Islet of Langerhans (tissue), 1 donor: Measurements from ENCODE around the gene PHRF1.

Experiments
- FAIRE-seq: peaks from one replicate; lab custom pipeline; 2011; peaks lifted over from hg19 to GRCh38; lab: Jason Lieb, UNC

PHRF1 gene

DNA sequence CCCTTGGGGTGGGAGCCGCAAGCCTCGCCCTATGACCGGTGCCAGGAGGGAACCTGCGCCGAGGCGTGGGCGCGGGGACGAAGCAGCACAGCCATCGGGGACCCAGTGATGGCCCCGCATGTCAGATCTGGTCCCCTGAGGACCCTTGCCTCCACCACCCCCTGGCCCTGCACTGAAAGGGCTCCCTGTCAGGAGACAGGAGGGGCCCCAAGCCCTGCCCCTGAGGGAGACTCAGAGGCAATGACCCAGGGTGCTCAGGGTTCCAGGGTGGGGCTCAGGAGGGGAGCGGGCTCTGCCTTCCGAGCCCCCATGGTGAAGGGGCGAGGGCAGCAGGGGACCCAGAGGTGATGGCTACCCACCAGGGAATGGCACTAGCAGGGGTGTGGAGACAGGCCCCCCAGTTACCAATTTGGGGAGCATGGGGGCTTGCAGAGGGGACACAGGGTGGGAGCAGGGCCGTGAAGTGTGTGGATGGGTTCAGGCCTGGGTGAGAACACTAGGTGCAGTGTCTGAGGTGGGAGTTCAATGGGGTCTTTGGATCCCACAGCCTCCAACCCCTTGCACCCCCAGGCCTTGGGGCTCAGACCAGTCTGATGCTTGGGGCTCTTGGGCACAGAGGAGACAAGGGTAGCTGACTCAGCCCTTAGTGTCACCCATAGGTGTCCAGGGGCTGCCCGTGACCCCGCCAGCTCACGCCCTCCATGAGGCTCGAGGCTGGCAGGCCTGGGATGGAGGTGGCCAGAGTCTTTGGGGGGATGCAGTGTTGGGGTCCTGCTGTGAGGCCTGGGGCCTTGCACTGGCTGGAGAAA, 38.4 kb upstream of the PHRF1 start:
- no peak for FAIRE-seq

DNA sequence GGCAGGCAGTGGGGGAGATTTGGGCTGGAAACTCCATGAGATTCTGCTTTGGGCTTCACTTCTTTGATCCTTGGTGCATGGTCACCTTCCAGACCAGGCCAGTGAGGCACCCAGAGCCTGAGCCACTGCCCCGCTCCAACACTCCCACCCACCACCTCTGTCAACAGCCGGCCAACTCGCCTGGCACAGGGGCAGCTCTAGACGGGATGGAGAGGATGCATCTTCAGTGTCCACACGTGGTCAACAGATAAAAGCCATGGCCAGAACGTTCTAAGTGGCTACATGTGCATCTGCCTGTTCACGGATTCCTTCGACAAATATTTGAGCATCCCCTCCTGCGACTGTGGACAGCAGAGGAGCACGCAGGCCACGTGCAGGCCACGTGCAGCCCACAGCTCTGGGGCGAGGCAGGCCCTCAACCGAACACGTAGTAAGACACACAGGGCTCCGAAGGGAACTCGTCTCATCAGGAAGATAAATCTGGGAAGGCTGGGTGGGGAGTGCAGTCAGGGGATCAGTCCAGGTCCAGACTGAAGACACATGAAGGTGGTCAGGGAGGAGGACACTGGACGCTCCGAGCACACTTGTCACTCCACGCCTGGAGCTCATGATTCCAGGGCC, 37.7 kb upstream of the PHRF1 start:
- no peak for FAIRE-seq

DNA sequence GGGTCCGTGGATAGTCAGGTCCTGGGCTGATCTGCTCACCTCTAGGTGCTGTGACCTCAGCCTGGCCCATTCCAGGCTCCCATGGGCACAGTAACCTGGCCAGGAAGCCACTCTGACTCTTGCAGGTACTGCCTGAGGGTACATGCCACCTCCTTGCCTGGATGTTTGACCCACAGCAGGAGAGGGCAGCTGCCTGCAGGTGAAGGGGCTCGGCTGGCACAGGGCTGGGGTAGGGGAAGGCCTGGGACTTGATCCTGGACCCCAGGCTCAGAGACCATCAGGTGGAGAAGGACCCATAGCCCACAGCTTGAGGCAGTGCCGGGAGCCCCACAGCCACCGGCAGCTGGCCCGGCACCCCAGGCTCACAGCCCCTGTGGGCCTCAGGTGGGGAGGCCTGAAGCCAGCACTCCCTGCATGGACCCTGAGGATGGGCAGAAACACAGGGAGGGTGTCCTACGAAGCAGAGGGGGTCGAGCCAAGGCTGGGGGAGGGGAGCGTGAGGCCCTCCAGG, 36.2 kb upstream of the PHRF1 start:
- FAIRE-seq = no peak

DNA sequence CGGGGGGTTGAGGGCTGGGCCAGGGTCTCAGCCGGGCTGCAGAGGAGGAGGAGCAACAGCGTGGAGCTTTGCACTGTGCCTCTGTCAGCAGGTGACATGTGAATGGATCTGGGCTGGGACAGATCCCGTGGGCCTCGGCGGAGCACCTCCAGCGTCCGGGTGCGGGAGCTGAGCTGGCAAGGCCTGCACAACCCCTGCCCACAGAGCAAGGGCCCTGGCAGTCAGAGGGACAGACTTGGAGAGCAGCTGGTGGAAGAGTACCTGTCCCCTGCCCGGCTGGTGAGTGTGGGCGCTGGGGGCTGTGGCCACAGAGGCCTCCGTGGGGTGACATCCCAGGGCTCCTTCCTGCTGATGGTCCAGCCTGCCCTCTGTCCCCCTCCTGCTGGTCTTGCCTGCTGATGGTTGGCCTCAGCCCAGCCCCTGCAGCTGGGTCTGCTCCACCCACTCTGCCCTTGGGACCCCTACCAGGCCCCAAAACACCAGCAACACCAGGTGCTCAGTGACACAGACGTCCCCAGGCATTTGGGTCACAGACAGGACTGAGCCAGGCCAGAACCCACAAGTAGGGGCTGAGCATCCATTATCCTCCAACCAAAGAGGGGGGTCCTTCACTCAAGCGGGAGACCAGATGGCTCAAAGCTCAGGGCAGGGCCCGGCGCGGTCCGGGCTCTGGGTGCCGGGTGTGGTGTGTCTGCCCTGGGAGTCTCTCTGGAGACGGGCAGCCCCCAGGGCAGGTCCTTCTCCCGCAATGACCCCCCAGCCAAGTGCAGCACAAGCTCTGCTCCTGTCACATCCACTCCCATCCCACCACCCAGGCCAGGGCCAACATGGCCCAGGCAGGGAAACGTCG, 35.5 kb upstream of the PHRF1 start:
- FAIRE-seq = no peak

DNA sequence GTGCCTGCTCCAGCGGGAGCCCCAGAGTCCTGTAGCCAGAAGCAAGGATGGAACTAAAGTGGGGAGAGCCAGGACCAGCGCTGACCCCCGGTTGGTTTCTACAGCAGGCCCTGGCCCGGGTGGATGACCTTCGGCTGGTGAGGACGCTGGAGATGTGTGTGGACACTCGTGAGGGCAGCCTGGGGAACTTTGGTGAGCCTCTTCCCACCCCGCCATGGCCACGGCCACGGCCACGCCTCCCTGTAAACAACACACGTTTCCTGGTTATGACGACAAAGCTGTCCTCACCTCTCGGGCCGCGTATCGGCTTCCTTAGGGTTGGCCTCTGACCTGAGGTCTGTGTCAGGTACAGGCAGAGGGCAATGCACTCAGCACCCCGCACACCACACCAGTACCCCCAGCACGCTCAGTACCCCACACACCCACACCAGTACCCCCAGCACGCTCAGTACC, 34.8 kb upstream of the PHRF1 start:
- no peak for FAIRE-seq

DNA sequence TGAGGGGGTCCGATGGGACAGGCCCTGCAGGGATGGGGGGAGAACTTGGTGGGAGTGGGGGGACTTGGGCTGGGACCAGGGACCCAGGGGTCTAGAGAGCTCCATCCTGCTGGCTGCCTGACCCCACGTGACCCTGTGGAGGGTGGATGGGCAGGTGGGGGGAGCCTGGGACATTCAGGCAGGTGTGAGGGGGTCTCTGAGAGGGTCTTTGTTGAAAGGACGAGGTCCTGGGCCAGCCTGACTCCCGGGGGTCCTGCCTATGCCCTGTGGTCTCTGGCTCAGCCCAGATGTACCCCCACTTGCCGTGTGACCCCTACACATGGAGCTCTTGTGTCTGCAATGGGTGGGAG, 31.5 kb upstream of the PHRF1 start:
- FAIRE-seq = no peak

DNA sequence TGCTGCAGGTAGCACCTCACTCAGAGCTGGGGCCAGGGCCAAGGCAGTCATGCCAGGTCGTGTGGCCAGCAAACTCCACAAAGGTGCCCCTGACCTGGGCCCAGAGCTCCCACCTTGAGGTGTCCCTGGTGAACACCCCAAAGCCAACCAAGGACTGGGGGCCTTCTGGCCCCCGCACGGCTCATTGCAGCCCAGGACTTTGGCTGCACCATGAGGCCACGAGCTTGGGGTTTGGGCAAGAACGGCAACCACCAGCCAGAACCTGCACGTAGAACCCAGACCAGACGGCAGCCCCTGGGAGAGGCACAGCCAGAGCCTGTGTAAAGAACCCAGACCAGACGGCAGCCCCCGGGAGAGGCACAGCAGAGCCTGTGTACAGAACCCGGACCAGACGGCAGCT, 31.1 kb upstream of the PHRF1 start:
- FAIRE-seq = no peak

DNA sequence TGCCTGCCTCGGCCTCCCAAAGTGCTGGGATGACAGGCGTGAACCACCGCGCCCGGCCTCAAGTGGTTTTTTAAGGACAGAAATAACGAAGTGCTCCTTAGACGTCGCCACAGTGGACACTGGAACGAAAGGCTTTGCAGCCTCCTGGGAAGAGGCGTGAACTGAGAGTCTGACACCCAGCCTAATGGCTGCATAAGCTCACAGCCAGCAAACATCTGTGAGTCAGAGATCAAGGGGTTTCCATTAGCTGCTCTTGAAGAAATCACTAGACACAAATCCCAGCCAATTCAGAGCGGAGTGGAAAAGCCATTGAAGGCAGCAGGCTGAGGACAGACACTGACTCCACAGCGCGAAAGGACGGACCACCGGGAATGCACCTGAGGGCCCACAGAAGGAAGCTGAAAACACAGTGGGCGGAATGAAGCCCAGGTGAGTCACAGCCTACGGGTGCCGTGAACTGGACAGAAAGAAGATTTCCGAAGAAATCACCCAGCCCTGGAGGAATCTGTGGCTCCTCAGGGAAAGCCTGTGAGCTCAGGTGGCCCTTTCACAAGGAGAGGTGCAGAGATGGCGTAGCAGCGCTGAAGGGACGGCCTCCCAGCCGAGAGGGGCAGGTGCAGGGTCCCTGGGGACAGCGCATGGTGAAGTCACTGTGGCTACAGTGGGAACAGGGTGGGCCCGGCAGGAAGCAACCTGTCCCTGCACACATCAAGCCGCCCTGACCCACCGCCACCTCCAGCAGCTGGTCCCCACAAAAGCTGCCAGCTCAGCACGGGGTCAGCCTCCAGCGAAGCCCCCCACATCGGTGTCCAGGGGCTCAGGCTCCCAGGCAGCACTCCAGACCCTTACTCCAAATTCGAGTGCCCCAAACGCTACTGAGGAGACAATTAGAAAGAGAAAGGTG, 27.3 kb upstream of the PHRF1 start:
- no peak for FAIRE-seq

DNA sequence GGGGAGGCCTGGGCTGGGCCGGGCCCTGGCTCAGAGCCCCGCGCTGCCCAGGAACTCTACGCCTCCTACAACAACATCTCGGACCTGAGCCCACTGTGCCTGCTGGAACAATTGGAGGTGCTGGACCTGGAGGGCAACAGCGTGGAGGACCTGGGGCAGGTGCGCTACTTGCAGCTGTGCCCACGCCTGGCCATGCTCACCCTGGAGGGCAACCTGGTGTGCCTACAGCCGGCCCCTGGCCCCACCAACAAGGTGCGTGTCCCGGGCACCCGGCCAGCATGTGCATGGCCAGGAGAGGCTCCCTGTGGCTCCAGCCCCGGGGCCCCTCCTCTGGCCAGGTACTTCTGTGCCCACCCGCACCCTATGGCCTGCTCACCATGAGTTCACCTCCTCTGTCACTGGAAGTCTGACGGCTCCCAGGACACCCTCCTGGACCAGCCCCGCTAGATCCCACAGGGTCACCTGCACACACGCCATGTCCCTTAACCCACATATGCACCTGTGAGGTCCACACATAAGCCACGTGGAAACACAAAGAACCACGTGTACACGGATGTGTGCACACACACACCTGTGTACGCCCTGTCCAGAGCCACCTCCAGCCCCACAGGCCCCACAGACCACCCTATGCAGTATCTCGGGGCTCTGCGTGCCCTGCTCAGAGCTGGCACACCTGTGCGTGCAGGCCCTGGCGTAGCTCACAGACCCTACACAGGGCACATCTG, 26.1 kb upstream of the PHRF1 start:
- FAIRE-seq = no peak

DNA sequence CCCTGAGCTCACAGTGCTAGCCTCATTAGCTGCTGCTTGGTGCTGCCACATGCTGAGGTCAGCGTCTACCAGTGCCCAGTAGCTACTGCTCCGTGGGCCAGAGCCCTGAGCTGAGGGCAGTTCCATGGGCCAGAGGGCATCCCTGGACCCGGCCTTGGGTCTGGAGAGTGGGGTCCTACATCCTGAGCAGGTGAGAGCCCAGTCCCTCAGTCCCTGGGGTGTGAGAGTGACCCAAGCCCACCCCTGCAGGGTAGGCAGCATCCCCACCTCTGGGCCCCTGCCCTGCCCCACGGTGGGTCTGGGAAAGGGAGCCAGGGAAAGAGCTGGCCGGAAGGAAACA, 25.6 kb upstream of the PHRF1 start:
- no peak for FAIRE-seq

DNA sequence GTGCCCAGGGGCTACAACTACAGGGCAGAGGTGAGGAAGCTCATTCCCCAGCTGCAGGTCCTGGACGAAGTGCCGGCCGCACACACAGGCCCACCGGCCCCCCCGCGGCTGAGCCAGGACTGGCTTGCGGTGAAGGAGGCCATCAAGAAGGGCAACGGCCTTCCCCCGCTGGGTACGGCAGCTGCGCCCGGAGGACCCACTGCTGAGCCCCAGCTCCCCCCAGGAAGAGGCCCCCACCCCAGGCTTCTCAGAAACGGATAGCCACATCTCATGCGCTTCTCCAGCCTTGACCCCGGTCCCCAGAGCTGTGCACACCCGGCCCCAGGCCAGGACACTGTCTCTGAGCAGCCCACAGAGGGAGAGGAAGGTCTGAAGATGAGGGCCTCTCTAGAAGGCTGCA, 25.1 kb upstream of the PHRF1 start:
- no peak for FAIRE-seq

DNA sequence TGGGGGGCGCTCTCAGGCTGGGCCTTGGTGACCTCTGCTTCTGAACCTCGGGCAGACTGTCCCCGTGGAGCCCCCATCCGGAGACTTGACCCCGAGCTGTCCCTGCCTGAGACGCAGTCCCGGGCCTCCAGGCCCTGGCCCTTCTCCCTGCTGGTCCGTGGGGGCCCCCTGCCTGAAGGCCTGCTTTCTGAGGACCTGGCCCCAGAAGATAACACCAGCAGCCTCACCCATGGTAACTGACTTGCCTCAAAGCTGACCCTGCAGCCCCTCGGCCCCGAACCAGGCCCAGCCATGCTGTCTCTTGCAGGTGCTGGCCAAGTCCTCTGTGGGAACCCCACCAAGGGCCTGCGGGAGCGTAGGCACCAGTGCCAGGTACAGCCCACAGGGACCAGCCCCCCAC, 24.7 kb upstream of the PHRF1 start:
- no peak for FAIRE-seq

DNA sequence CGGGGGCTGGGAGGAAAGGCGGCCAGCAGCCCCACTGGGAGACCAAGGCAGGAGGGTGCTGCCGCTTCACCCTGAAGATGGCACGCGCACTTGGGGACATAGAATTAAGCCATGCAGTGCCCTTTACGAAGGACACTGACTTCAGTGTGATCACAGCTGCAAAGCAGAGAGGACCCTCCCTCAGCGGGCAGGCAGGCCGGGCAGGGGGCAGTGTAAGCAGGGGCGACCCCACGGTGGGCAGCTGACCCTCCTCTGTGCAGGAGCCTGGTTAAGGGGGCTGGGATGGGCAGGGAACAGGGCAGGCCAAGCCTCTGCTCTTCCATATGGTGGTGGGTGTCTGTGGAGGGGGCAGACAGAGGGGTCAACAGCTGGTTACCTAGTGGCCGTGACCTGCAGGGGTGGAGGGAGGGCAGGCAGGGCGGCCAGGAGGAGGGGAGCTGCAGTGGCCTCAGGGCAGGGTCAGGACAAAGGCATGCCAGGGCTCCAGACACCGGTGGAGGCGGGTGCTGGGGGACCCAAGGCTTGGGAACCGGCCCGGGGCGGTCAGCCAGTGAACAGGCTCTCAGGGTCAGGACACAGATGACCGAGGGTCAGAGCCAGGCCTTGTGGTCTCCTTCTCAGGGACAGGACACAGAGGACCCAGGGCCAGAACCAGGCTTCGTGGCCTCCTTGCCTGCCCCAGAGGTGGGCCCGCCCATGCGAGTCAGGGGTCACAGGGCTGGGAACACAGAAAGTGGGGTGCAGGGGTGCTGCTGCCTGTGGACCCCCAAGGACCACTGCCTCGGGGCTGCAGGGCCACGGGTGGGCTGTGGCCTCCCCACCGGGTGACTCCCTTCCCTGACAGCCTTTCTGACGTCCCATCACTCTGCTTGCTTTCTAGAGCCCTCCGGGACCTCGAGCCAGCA, 22.9 kb upstream of the PHRF1 start:
- no peak for FAIRE-seq

DNA sequence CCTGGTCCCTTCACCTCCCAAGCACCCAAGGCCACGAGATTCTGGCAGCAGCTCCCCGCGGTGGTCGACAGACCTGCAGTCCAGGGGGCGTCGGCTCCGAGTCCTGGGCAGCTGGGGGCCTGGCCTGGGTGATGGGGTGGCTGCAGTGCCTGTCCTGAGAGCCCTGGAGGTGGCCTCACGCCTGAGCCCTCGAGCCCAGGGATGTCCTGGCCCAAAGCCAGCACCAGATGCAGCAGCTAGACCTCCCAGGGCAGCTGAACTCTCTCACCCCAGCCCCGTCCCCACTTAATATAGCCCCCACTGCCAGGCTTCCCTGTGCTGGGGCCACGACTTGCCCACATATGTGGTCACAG, 22.3 kb upstream of the PHRF1 start:
- FAIRE-seq = no peak

DNA sequence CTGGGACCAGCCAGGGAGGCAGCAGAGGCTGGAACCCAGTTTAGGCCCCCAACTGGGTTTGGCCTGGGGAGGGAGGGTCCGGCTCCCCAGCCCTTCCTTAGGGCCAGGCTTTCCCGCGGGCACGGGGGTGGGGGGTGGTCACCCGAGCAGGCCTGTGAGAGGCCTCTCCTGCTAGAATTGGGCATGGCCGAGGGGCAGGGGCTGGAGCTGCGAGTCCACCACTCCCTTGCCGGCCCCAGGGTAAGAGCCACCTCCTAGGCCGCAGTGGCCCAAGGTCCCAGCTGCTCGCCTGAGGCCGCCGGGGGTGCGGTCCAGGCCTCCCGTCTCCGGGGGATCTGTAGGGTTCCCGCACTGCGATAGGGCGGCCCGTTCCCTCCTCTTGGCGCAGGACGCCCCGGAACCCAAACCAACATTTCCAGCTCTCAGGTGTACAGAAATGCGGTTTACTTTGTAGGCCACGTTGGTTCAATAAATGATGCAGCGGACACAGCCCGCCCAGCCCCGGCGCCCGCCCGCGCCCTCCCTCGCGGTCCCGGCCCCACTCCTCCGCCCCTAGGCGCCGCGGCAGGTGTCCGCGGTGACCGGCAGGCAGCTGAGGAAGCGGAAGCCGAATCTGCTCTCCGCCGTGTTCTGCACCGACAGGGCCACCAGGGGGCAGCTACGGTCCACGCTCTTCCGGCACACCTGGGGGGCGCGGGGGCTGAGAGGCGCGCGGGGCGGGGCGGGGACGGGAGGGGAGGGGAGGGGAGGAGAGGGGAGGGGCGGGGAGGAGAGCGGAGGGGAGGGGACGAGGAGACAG, 21.6 kb upstream of the PHRF1 start:
- no peak for FAIRE-seq

DNA sequence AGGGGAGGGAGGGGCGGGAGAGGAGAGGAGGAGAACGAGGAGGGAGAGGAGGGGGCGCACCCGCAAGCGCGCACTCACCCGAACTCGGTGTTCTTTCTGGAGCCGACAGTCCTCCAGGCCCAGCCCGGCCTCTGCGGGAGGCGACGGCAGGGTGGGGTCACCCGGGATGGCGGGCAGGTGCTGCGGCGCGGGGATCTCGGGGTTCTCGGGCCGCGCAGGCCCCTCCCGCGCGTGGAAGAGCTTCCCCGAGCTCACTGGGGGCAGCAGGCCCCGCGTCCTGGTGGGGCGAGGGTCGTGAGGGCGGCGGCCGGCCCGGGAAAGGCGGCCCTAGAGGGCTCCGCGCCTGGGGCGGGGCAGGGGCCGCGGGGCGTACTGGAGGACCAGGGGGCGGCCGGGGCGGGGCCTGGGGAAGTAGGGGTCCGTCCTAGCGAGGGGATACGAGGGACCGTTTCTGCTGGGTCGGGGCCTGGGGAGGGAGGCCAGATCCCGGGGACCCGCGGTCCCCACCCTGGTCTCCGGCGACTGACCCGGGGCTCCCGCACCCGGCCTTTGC, 21.0 kb upstream of the PHRF1 start:
- FAIRE-seq = no peak

DNA sequence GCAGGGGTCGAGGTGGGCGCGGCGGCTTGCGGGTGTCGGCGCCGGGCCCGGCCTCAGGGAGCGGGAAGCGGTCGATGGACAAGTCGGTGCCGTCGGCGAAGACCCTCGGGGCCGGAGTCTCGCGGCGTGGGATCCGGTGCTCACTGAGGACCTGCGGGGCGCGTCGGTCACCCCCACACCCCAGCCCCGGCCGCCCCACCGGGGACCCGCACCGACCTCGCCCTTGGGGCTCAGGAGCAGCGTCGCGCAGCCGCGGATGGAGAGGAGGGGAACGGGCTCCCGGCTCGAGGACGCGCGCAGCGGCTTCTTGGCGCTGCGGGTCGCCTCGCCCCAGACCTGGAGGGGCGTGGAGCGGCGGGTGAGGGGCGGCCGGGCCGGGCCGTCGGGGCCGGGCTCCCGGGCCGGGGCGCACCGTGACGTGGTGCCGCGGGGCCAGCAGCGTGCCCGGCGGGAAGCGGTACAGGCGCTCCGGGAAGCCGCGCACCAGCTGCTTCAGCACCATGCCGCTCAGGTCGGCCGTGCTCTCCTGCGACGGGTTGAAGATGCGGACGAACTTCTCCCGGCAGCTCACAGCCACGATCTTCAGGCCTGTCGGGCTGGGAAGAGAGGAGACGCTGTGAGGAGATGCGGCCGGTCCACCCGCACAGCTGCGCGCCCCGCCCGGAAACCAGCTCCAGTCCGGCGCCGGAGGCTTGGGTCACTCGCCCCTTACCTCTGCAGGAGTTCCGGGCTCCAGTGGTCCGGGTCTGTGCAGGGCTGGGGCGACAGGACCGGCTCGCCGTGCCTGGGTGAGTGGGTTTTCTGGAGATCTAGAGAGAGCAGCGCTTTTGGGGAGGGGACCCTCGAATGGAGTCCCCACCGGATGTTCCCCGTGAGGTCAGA, 20.2 kb upstream of the PHRF1 start:
- FAIRE-seq = no peak

DNA sequence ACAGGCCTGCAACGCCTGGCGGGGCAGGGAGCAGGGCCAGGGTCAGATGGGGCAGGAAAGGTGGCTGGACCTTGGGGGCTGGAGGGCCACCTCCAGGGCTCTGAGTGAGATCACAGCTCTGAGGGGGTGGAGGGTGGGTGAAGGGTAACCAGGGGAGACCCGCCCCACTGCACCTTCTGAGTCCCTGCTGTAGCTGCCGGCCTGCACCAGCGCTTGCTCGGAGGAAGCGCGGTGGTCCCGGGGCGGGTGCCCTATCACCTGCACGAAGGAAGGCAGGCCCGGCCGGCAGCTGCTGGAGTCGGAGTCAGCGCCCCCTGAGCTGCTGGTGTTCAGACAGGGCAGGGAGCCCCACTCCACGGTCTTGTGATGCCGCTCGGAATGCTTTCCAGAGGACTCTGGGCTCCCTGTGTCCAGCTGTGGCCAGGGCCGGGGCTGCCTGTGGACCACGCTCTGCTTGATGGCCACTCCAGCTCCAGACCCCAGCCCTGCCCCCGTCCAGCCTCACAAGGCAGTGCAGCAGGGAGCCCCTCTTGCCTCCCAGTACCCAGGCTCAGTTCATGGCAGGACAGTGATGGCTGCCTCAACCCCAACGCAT, 19.5 kb upstream of the PHRF1 start:
- no peak for FAIRE-seq
